Heart right ventricle (tissue), 16 donors: ENCODE data around the gene PRSS22. TPM values are rescaled to one million over a fixed set of nuclear protein-coding genes. Genes with fewer than 3 reads are reported as not detected.

Experiments
- ATAC-seq, 8 donors: fragments of 200-7000 bp; cut with Tn5 transposase; one replicate each; pipeline ENCODE4 v1.9.1; 2020; ENCODE audit warnings: mild to moderate bottlenecking in 8 of 8, moderate library complexity in 8 of 8, moderate number of reproducible peaks in 1 of 8
- DNase-seq, 2 donors: peaks; one replicate each; pipeline ENCODE4 v3.0.0-alpha.2; 2020
- H3K27ac ChIP-seq, 10 donors: fragments of 200-600 bp; sonication (generic) in 2 of 10; one replicate each; pipeline versions ENCODE4 v1.5.0 to v1.8.0; 2020 to 2022; ENCODE audit warnings: mild to moderate bottlenecking in 3 of 10
- H3K27me3 ChIP-seq, 7 donors: fragments of 200-600 bp; one replicate each; pipeline ENCODE4 v1.8.0; 2021 to 2022; ENCODE audit warnings: mild to moderate bottlenecking in 2 of 7
- H3K36me3 ChIP-seq, 9 donors: fragments of 200-600 bp; sonication (generic) in 1 of 9; one replicate each; pipeline versions ENCODE4 v1.5.0 to v1.8.0; 2020 to 2022; ENCODE audit warnings: mild to moderate bottlenecking in 2 of 9
- H3K4me1 ChIP-seq, 9 donors: fragments of 200-600 bp; sonication (generic) in 1 of 9; one replicate each; pipeline versions ENCODE4 v1.5.0 to v1.8.0; 2020 to 2022; ENCODE audit warnings: mild to moderate bottlenecking in 4 of 9
- H3K4me3 ChIP-seq, 10 donors: fragments of 200-600 bp; sonication (generic) in 2 of 10; one replicate each; pipeline versions ENCODE4 v1.5.0 to v1.8.0; 2020 to 2022; ENCODE audit warnings: mild to moderate bottlenecking in 7 of 10, moderate library complexity in 2 of 10
- H3K9me3 ChIP-seq, 11 donors: fragments of 200-600 bp in 10 of 11; sonication (generic) in 2 of 11; one replicate each; pipeline versions ENCODE4 v1.5.0 to v1.8.0; 2013 to 2022; ENCODE audit warnings: mild to moderate bottlenecking in 2 of 11, control low read depth in 1 of 11, moderate library complexity in 1 of 11
- WGBS, 2 donors: extraction: QIAGEN DNeasy Blood & Tissue Kit; methylation state at CpG; one replicate each; pipeline ENCODE4 v1.1.7; 2013; ENCODE audit warnings: inconsistent platforms in 1 of 2; 5-methylcytosine and 5-hydroxymethylcytosine counted together
- intact Hi-C, 10 donors: fragments of 100-400 bp; cut with DNase I; formaldehyde crosslinking; loops; one replicate each; pipeline versions ENCODE4 v1.11.1 to v1.14.2; 2022
- polyA plus RNA-seq, 2 donors: library from polyadenylated mRNA; stranded (reverse); fragments of 200-250 nt; gene quantifications; one replicate each; pipeline ENCODE4 v1.2.3, GENCODE V29; 2013
- total RNA-seq, 10 donors: library from RNA; stranded (reverse); fragmentation: NEBNext Ultra II Directional in 3 of 10; extraction: Animal tissue kit (Norgen Biotek cat#: 25700) in 3 of 10; gene quantifications; one replicate each; pipeline versions ENCODE4 v1.2.1 to v1.2.4, GENCODE V29; 2021 to 2023
- TF ChIP-seq, protein P1 (sequence below), 9 donors: fragments of 200-600 bp; sonication (generic) in 2 of 9; IDR thresholded peaks; one replicate each; pipeline versions ENCODE4 v1.5.0 to v1.8.0; 2021 to 2022; ENCODE audit warnings: antibody characterized with exemption in 9 of 9, mild to moderate bottlenecking in 5 of 9, moderate library complexity in 1 of 9
- donor health status: Arrhythmogenic right ventricular cardiomyopathy.
- donor health status: ischemic (EF 13 %, LVEDD 7.1; RV severe dilation, severe dysfunction).
- donor health status: healthy with polysubstance abuse.
- donor health status: DM: no; HTN: yes; CAD: no.
- donor health status: DM: no; HTN: no; CAD: no.
- donor health status: ischemic (EF 25% LVEDD 6.9; RV normal size, moderate dysfunction).
- donor health status: ischemic (EF 25% LVEDD 5.7; RV mildly dilated, moderate dysfunction).
- donor health status: healthy.
- donor health status: DM: yes; HTN: yes; CAD: no.
- donor health status: Ischemic cardiomyopathy.
- donor health status: ischemic (EF 35%, LVEDD 5.7; RV mildly dilated, moderate dysfunction).
- donor health status: nonischemic (EF 11% LVEDD 7.7; RV severe dilation, severe dysfunction).
- donor health status: DM: yes; HTN: yes; CAD: no.
- donor health status: PGD.
- donor health status: ischemic (EF 29% LVEDD 5.4; RV normal size, mild dysfunction).
- donor health status: nonischemic (EF 23%, LVEDD 6.1; RV moderate dilation, normal function).

The PRSS22 gene
- total and polyA plus RNA-seq, 12 donors = 0.21 TPM; not detected in 11

DNA sequence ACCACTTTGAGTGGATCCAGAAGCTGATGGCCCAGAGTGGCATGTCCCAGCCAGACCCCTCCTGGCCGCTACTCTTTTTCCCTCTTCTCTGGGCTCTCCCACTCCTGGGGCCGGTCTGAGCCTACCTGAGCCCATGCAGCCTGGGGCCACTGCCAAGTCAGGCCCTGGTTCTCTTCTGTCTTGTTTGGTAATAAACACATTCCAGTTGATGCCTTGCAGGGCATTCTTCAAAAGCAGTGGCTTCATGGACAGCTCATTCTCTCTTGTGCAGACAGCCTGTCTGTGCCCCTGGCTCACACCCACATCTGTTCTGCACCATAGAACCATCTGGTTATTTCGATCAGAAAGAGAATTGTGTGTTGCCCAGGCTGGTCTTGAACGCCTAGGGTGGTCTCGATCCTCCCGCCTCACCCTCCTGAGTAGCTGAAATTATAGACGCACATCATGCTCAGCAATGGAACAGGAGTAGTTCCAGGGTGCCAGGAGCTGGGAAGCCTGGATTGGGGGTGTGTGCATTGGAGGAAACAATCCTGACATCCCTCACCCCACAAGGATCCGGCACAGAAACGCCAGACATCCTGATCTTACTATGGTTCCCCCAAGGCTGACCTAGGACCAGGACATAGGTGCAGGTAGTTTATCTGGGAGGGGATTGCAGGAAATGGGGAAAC lies 36.3 kb downstream of the PRSS22 start:
- intact Hi-C loops = no loop called here
- Histone ChIP-seq H3K4me1 (no peaks in the 10 kb centered on the region), H3K9me3 (no peaks in the 10 kb centered on the region), H3K27ac (no peak overlapping the region), H3K36me3 (no peaks in the 10 kb centered on the region), H3K4me3 (no peak overlapping the region), H3K27me3 (peaks cover 0 to 49% (median 28%) of the 10 kb centered on the region in 7 donors)
- no peak for ATAC-seq
- TF ChIP-seq, protein P1, sequence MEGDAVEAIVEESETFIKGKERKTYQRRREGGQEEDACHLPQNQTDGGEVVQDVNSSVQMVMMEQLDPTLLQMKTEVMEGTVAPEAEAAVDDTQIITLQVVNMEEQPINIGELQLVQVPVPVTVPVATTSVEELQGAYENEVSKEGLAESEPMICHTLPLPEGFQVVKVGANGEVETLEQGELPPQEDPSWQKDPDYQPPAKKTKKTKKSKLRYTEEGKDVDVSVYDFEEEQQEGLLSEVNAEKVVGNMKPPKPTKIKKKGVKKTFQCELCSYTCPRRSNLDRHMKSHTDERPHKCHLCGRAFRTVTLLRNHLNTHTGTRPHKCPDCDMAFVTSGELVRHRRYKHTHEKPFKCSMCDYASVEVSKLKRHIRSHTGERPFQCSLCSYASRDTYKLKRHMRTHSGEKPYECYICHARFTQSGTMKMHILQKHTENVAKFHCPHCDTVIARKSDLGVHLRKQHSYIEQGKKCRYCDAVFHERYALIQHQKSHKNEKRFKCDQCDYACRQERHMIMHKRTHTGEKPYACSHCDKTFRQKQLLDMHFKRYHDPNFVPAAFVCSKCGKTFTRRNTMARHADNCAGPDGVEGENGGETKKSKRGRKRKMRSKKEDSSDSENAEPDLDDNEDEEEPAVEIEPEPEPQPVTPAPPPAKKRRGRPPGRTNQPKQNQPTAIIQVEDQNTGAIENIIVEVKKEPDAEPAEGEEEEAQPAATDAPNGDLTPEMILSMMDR (IDR thresholded peaks at IDR 0.05) = no peak
- DNase-seq = no peak
- WGBS, 2 donors = 77 to 81% methylated on average over 9 of the region's 9 CpGs

GRCh38 chr16:2820836-2821486 lies 37.0 kb downstream of the PRSS22 start:
- H3K27me3 ChIP-seq = peaks cover 0 to 55% (median 34%) of the 10 kb centered on the region in 7 donors
- H3K4me3 ChIP-seq = no peak overlapping the region
- WGBS, 2 donors = 66 to 74% methylated on average over 14 of the region's 14 CpGs
- DNase-seq = no peak
- TF ChIP-seq, protein P1 (IDR thresholded peaks at IDR 0.05) = no peak
- no peaks in the 10 kb centered on the region for H3K9me3 ChIP-seq
- H3K4me1 ChIP-seq = no peaks in the 10 kb centered on the region
- no peaks in the 10 kb centered on the region for H3K36me3 ChIP-seq
- ATAC-seq = no peak
- intact Hi-C loops = no loop called here
- no peak overlapping the region for H3K27ac ChIP-seq

DNA sequence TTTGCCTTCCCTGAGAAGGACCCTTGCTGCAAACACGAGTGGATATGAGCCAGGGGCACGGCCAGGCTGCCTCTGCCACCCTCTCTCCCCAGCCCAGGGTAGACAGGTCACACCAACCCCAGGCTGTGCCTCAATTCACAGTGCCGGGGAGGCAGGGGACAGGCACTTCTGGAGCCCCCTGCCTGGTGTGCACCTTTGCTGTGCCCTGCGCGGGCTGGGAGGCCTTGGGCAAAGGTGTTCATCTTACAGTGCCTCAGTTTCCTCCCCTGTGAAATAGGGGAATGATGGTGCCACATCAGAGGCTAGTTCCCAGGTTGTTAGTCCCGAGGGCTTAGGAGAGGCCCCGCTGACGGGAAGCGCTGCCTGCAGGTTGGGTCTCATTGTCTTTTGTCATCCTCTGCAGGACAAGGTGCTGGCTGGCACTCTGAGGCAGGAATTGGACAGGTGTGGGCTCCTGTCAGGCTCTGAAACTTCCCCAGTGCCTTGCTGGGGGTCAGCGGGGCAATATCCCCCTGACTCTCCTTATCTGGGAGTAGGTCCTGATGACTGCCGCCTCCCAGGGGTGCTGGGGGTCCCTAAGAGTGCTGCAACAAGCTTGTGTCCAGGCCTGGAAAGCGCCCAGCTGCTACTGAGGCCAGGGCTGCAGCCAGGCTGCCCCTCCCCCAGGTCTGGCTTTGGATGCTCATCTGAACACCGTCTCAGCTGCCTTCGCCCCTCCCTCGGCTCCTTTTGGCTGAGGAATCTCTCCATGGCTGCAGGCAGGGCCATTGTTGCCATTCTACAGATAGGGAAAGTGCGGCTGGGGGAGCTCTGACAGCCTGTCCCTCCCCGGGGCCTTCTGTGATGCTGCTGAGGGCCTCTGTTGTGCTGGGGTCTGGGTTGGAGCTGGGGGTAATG lies 37.8 kb downstream of the PRSS22 start:
- DNase-seq = no peak
- TF ChIP-seq, protein P1 (IDR thresholded peaks at IDR 0.05) = no peak
- intact Hi-C loops = no loop called here
- Histone ChIP-seq H3K4me3 (no peak overlapping the region), H3K27ac (no peak overlapping the region), H3K36me3 (no peaks in the 10 kb centered on the region), H3K27me3 (peaks cover 0 to 60% (median 39%) of the 10 kb centered on the region in 7 donors), H3K9me3 (no peaks in the 10 kb centered on the region), H3K4me1 (no peaks in the 10 kb centered on the region)
- 60 to 64% methylated on average over 17 of the region's 17 CpGs for WGBS, 2 donors
- ATAC-seq = no peak

- H3K4me3 ChIP-seq = no peak overlapping the region
- ATAC-seq = no peak
- H3K27ac ChIP-seq = no peak overlapping the region
- H3K36me3 ChIP-seq = no peaks in the 10 kb centered on the region
- peaks cover 0 to 65% (median 42%) of the 10 kb centered on the region in 7 donors for H3K27me3 ChIP-seq
- DNase-seq = no peak
- 81 to 82% methylated on average over 18 of the region's 18 CpGs for WGBS, 2 donors
- intact Hi-C loops = no loop called here
- no peaks in the 10 kb centered on the region for H3K9me3 ChIP-seq
- TF ChIP-seq, protein P1 (IDR thresholded peaks at IDR 0.05) = no peak
- H3K4me1 ChIP-seq = no peaks in the 10 kb centered on the region
Measured at GRCh38 chr16:2819179-2819938, 38.6 kb downstream of the PRSS22 start.
